HG03159 (cell line): Measurements from ENCODE around the gene DENND4B.

Experiments used
- ATAC-seq: cut with Tn5 transposase; IDR thresholded peaks from one replicate; pipeline ENCODE4 v1.9.1; 2021; ENCODE audit warnings: mild to moderate bottlenecking, moderate library complexity; ENCODE audit not compliant: unreplicated experiment

Gene DENND4B

DNA sequence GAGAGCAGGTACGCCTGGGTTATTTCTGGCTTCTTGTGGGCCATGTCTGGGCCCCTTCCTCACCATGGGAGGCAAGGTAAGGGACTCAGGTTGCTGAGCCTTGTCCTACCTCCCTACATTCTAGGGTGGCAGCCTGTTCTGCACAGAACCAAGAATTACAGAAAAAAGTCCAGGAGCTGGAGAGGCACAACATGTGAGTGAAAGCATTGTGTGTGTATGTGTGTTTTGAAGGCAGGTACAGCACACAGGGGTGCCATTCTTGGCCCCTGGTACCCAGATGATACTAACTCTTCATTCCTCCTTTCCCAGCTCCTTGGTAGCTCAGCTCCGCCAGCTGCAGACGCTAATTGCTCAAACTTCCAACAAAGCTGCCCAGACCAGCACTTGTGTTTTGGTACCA lies 26.6 kb upstream of the DENND4B start:
- no peak for ATAC-seq

- ATAC-seq = no peak
These were observed 23.8 kb upstream of the DENND4B start for GRCh38 chr1:153970346-153970745.

DNA sequence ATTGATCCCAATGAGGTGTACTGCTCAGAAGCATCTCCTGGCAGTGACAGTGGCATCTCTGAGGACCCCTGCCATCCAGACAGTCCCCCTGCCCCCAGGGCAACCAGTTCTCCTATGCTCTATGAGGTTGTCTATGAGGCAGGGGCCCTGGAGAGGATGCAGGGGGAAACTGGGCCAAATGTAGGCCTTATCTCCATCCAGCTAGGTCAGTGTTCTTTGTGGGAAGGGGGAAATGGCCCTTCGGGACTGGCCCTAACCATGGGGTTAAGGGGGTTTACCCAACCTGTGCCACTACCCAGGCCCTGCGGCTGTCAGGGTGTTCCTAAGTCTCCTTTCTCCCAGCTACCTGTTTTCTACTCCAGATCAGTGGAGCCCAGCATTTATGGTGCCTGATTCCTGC lies 22.5 kb upstream of the DENND4B start:
- ATAC-seq = no peak

- ATAC-seq = no peak
These were observed 21.9 kb upstream of the DENND4B start for GRCh38 chr1:153968408-153968807.

DNA sequence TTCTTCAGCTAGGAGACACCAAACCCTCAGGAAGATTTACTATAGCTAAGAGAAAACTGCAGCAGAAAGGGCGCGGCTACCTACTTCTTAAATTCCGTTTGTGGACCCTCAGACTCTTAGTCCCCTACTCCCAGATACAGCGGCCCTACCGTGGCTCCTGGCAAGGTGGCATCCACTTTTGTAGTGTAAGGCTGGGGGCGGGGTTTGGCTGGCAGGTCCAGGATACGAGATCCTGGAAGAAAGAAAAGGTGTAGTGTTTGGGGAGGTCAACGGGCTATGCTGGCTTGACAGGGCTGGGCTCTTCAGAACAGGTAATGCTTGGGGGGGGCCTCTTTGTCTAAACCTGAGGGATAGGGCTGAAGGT lies 21.5 kb upstream of the DENND4B start:
- no peak for ATAC-seq

GRCh38 chr1:153967107-153967999 lies 20.8 kb upstream of the DENND4B start, which contains the start of gene CREB3L4:
Gene CREB3L4, plus strand, starts transcription at chr1:153967902. Its CDS starts 624 bp downstream, at chr1:153968526.
- peak; percentile 67 for ATAC-seq

DNA sequence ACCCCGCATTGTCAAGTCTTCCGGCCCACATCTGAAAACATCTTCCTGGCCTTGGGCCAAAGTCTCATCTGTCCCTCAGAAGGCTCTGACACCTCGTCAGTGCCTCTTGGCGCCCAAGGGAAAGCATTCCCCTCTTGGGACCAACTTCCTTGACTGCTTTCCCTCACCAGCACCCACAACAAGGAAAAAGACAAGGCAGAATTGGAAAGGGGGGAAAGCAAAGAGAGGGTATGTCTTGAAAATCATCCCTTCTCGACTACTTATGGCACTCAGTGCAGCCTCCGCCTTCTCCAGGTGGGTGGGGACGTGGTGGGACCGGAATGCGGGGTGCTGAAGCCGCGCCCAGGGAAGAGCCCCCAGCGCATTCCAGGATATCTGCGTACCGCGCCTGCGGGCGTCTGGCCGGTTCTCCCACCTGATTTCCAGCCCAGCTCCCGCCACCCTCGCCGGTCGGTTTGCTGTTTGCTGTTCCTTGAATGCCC lies 17.4 kb upstream of the DENND4B start:
- peak; percentile 3 for ATAC-seq

- peak; percentile 42 for ATAC-seq
These were observed 16.7 kb upstream of the DENND4B start, which contains the start of gene SLC39A1 for GRCh38 chr1:153963030-153963849. Gene SLC39A1, minus strand, starts transcription at chr1:153963537. Its CDS starts 822 bp downstream, at chr1:153962715.

GRCh38 chr1:153962088-153963029 lies 15.8 kb upstream of the DENND4B start:
- ATAC-seq = no peak

DNA sequence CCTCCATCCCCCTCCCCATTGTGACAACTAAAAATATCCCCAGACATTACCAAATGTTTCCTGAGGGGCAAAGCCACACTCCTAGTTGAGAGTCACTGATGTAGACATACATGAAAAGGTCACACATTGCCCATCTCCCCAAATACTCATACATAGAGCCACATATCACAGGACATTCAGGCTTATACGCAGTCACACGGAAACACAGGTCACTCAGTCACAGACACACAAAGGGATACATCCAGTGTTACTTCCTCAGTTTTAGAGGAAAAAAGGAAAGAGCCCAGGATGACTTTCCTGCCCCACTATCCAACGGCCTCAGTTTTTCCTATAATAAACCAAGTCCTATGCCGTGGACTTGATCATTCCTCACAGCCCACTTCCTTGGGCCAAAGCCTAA lies 14.9 kb upstream of the DENND4B start:
- no peak for ATAC-seq

GRCh38 chr1:153960206-153960605 lies 13.7 kb upstream of the DENND4B start:
- no peak for ATAC-seq

DNA sequence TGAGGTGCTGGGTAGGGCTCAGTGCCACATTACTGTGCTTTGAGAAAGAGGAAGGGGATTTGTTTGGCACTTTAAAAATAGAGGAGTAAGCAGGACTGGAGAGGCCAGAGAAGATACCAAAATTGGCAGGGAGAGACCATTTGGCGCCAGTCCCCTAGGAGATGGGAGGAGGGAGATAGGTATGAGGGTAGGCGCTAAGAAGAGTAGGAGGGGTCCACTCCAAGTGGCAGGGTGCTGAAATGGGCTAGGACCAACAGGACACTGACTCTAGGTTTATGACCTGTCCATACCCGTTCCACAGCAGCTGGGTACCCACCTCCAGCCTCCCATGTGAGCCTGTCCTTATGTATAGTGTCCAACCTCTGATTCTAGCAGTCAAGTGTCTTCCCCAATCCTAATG lies 12.9 kb upstream of the DENND4B start:
- ATAC-seq = no peak

GRCh38 chr1:153958961-153959260 lies 12.4 kb upstream of the DENND4B start:
- no peak for ATAC-seq

- ATAC-seq = peak; percentile 80
These were observed 11.8 kb upstream of the DENND4B start, which contains the start of gene CRTC2 for GRCh38 chr1:153958111-153958960. Gene CRTC2, minus strand, starts transcription at chr1:153958612. Its CDS starts 115 bp downstream, at chr1:153958497.

- ATAC-seq = peak; percentile 10
These were observed 11.2 kb upstream of the DENND4B start for GRCh38 chr1:153957744-153958110.

GRCh38 chr1:153956997-153957715 lies 10.6 kb upstream of the DENND4B start:
- ATAC-seq = no peak

- no peak for ATAC-seq
These were observed 8.3 kb upstream of the DENND4B start for GRCh38 chr1:153954826-153955225.

- ATAC-seq = no peak
These were observed 7.4 kb upstream of the DENND4B start for GRCh38 chr1:153953859-153954365.

GRCh38 chr1:153951801-153952200 lies 5.3 kb upstream of the DENND4B start:
- no peak for ATAC-seq
